CD14-positive monocyte (primary cell): ENCODE measurements around the gene CTNS. TPM values are rescaled to one million over a fixed set of nuclear protein-coding genes. Genes with fewer than 3 reads are reported as not detected.

ENCODE experiments used
- DNase-seq, 3 donors: peaks; one replicate each; pipeline ENCODE4 v3.0.0-alpha.2; 2011 to 2022
- H2AFZ ChIP-seq: 2 replicates; pipeline ENCODE4 v1.6.0; 2012; ENCODE audit warnings: mild to moderate bottlenecking, low read depth, low read length, inconsistent platforms; ENCODE audit not compliant: insufficient read depth, poor library complexity, severe bottlenecking
- H3K27ac ChIP-seq, 2 donors: 1 replicate in 1 of 2; 2 replicates in 1 of 2; pipeline ENCODE4 v1.5.1; 2012 to 2013; ENCODE audit warnings: low read length in 2 of 2, control low read depth in 1 of 2, inconsistent platforms in 1 of 2, low read depth in 1 of 2, mild to moderate bottlenecking in 1 of 2
- H3K27me3 ChIP-seq, 2 donors: one replicate each; pipeline versions ENCODE4 v1.6.0 to v1.6.1; 2011 to 2013; ENCODE audit warnings: low read length in 2 of 2; ENCODE audit not compliant: control insufficient read depth in 2 of 2, insufficient read depth in 2 of 2
- H3K36me3 ChIP-seq, 2 donors: replicated peaks in 1 of 2; 1 replicate in 1 of 2; 2 replicates in 1 of 2; pipeline versions ENCODE4 v1.5.1 to v1.6.1; 2012 to 2013; ENCODE audit warnings: low read length in 2 of 2, control low read depth in 1 of 2, inconsistent platforms in 1 of 2, mild to moderate bottlenecking in 1 of 2; ENCODE audit not compliant: insufficient read depth in 2 of 2, control insufficient read depth in 1 of 2
- H3K4me1 ChIP-seq, 2 donors: 1 replicate in 1 of 2; 2 replicates in 1 of 2; pipeline versions ENCODE4 v1.5.1 to v1.6.1; 2012 to 2013; ENCODE audit warnings: low read length in 2 of 2, control low read depth in 1 of 2, inconsistent platforms in 1 of 2, mild to moderate bottlenecking in 1 of 2, moderate library complexity in 1 of 2; ENCODE audit not compliant: insufficient read depth in 2 of 2, control insufficient read depth in 1 of 2
- H3K4me2 ChIP-seq: replicated peaks from 2 replicates; pipeline ENCODE3; 2012; ENCODE audit warnings: low read length, moderate library complexity, mild to moderate bottlenecking; ENCODE audit not compliant: poor library complexity, severe bottlenecking; ENCODE audit errors: extremely low read depth
- H3K4me3 ChIP-seq, 3 experiments: fragments of 200-600 bp in 1 of 3; sonication (generic) in 1 of 3; replicated peaks in 1 of 3; 1 replicate in 2 of 3; 2 replicates in 1 of 3; pipeline ENCODE4 v1.5.1; 2011 to 2013; ENCODE audit warnings: low read length in 3 of 3, mild to moderate bottlenecking in 3 of 3, control low read depth in 2 of 3, low read depth in 2 of 3, inconsistent platforms in 1 of 3, moderate library complexity in 1 of 3
- H3K79me2 ChIP-seq: 2 replicates; pipeline ENCODE4 v1.6.0; 2012; ENCODE audit warnings: mild to moderate bottlenecking, control low read depth, inconsistent platforms, low read length, moderate library complexity; ENCODE audit not compliant: insufficient read depth
- H3K9ac ChIP-seq: 2 replicates; pipeline ENCODE4 v1.6.0; 2017; ENCODE audit warnings: low read length, mild to moderate bottlenecking; ENCODE audit not compliant: insufficient read depth, poor library complexity, severe bottlenecking
- H3K9me3 ChIP-seq, 2 donors: replicated peaks in 1 of 2; 1 replicate in 1 of 2; 2 replicates in 1 of 2; pipeline versions ENCODE4 v1.5.1 to v1.6.1; 2012 to 2013; ENCODE audit warnings: low read length in 2 of 2, control low read depth in 1 of 2; ENCODE audit not compliant: control insufficient read depth in 1 of 2, insufficient read depth in 1 of 2
- H4K20me1 ChIP-seq: 2 replicates; pipeline ENCODE4 v1.6.0; 2012; ENCODE audit warnings: mild to moderate bottlenecking, low read length, control low read depth, moderate library complexity; ENCODE audit not compliant: insufficient read depth
- H3K27ac Mint-ChIP-seq, 7 donors: one replicate each; pipeline ENCODE4 v1.8.0; 2020; ENCODE audit warnings: mild to moderate bottlenecking in 7 of 7, mixed read lengths in 7 of 7, moderate library complexity in 6 of 7, inconsistent platforms in 2 of 7
- H3K27me3 Mint-ChIP-seq, 3 donors: one replicate each; pipeline ENCODE4 v1.8.0; 2021 to 2022; ENCODE audit warnings: low read depth in 3 of 3, mild to moderate bottlenecking in 3 of 3, mixed read lengths in 3 of 3, moderate library complexity in 3 of 3, inconsistent platforms in 1 of 3
- H3K36me3 Mint-ChIP-seq, 2 donors: one replicate each; pipeline ENCODE4 v1.8.0; 2020; ENCODE audit warnings: mixed read lengths in 2 of 2, inconsistent platforms in 1 of 2, mild to moderate bottlenecking in 1 of 2
- H3K4me1 Mint-ChIP-seq: one replicate; pipeline ENCODE4 v1.8.0; 2020; ENCODE audit warnings: mild to moderate bottlenecking, mixed read lengths
- H3K4me3 Mint-ChIP-seq, 2 donors: one replicate each; pipeline ENCODE4 v1.8.0; 2020; ENCODE audit warnings: mild to moderate bottlenecking in 2 of 2, mixed read lengths in 2 of 2, moderate library complexity in 1 of 2
- H3K9me3 Mint-ChIP-seq, 7 donors: one replicate each; pipeline ENCODE4 v1.8.0; 2020 to 2022; ENCODE audit warnings: mixed read lengths in 7 of 7, mild to moderate bottlenecking in 6 of 7, moderate library complexity in 6 of 7, inconsistent platforms in 2 of 7
- WGBS: methylation state at CpG from one replicate; pipeline ENCODE4 v1.1.5; 2013; ENCODE audit warnings: missing lambda C conversion rate; ENCODE audit not compliant: insufficient coverage; 5-methylcytosine and 5-hydroxymethylcytosine counted together
- intact Hi-C, 2 donors: fragments of 100-400 bp; cut with micrococcal nuclease; formaldehyde crosslinking; loops; one replicate each; pipeline versions ENCODE4 v1.15.0 to v1.15.1; 2023
- polyA plus RNA-seq, 3 donors: library from polyadenylated mRNA; depleted of rRNA in 1 of 3; unstranded in 2 of 3; stranded (reverse) in 1 of 3; fragments of 300-500 nt in 2 of 3; fragments of >200 nt in 1 of 3; fragmentation: Illumina TruSeq in 2 of 3; gene quantifications; 1 replicate in 2 of 3; 2 replicates in 1 of 3; pipeline ENCODE4 v1.2.3, GENCODE V29; 2012 to 2021
- TF ChIP-seq, protein P1 (sequence below): fragments of 200-600 bp; IDR thresholded peaks from one replicate; pipeline ENCODE4 v1.8.0; 2022; ENCODE audit warnings: antibody characterized with exemption, mild to moderate bottlenecking

Gene CTNS
- polyA plus RNA-seq, 3 donors = 11.6 to 11.8 (median 11.7) TPM

DNA sequence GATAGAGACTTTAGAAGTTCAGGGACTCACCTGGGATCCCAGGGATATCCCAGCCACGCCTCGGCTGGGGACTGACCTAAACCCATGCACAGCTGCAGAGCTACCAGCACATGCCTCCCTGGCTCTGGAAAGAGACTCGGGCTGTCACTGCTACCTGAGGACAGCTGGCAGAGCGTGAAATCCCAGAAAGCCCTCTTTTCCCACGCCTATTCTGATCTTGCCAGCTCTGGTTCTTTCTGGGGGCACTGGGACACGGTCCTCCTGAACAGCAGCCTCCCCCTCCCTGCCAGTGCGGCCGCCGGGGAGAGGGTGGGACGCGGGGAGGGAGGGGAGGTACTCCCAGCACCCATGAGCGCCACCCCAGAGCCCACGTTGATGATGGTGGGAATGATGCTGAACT is 48.6 kb downstream of the CTNS start:
- Mint-ChIP-seq H3K4me3 (no peak overlapping the region), H3K36me3 (no peaks in the 10 kb centered on the region), H3K9me3 (peaks cover 0 to 3% (median 0%) of the 10 kb centered on the region in 7 donors), H3K27ac (no peak overlapping the region), H3K4me1 (peaks cover 19% of the 10 kb centered on the region), H3K27me3 (peaks cover 6 to 15% (median 9%) of the 10 kb centered on the region in 3 donors)
- Histone ChIP-seq H3K4me3 (no peak overlapping the region), H3K79me2 (no peaks in the 10 kb centered on the region), H4K20me1 (no peaks in the 10 kb centered on the region), H3K4me2 (no peak overlapping the region), H3K27me3 (no peaks in the 10 kb centered on the region), H3K9me3 (no peaks in the 10 kb centered on the region), H3K4me1 (peaks cover 6 to 15% of the 10 kb centered on the region in 2 donors), H3K27ac (no peak overlapping the region), H2AFZ (no peak overlapping the region), H3K36me3 (no peaks in the 10 kb centered on the region), H3K9ac (no peak overlapping the region)
- TF ChIP-seq, protein P1, sequence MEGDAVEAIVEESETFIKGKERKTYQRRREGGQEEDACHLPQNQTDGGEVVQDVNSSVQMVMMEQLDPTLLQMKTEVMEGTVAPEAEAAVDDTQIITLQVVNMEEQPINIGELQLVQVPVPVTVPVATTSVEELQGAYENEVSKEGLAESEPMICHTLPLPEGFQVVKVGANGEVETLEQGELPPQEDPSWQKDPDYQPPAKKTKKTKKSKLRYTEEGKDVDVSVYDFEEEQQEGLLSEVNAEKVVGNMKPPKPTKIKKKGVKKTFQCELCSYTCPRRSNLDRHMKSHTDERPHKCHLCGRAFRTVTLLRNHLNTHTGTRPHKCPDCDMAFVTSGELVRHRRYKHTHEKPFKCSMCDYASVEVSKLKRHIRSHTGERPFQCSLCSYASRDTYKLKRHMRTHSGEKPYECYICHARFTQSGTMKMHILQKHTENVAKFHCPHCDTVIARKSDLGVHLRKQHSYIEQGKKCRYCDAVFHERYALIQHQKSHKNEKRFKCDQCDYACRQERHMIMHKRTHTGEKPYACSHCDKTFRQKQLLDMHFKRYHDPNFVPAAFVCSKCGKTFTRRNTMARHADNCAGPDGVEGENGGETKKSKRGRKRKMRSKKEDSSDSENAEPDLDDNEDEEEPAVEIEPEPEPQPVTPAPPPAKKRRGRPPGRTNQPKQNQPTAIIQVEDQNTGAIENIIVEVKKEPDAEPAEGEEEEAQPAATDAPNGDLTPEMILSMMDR = no peak
- 89% methylated on average over 3 of the region's 13 CpGs for WGBS
- intact Hi-C loops = no loop called here
- no peak for DNase-seq

GRCh38 chr17:3688027-3688553 is 51.5 kb downstream of the CTNS start:
- H3K4me1 Mint-ChIP-seq = peaks cover 4% of the 10 kb centered on the region
- H3K9me3 Mint-ChIP-seq = peaks cover 0 to 3% (median 0%) of the 10 kb centered on the region in 7 donors
- H3K4me3 Mint-ChIP-seq = no peak overlapping the region
- H3K9ac ChIP-seq = no peak overlapping the region
- no peak overlapping the region for H3K27ac ChIP-seq
- TF ChIP-seq, protein P1 = no peak
- H3K27me3 Mint-ChIP-seq = peaks cover 6 to 13% (median 13%) of the 10 kb centered on the region in 3 donors
- intact Hi-C loops = no loop called here
- no peak overlapping the region for H3K4me2 ChIP-seq
- H3K36me3 Mint-ChIP-seq = peaks cover 0 to 1% of the 10 kb centered on the region in 2 donors
- 86% methylated on average over 19 of the region's 19 CpGs for WGBS
- H3K4me1 ChIP-seq = no peaks in the 10 kb centered on the region
- no peak for DNase-seq
- no peaks in the 10 kb centered on the region for H4K20me1 ChIP-seq
- H2AFZ ChIP-seq = no peak overlapping the region
- no peak overlapping the region for H3K4me3 ChIP-seq
- no peaks in the 10 kb centered on the region for H3K27me3 ChIP-seq
- H3K9me3 ChIP-seq = no peaks in the 10 kb centered on the region
- H3K27ac Mint-ChIP-seq = peak overlapping the region in 2 of 7 donors; percentile 10 to 60
- no peaks in the 10 kb centered on the region for H3K36me3 ChIP-seq
- no peaks in the 10 kb centered on the region for H3K79me2 ChIP-seq
